HepG2 (cell line): ENCODE results near the gene MRPL54. TPM values are rescaled to one million over a fixed set of nuclear protein-coding genes. Genes with fewer than 3 reads are reported as not detected.

Experiments
- ARNT2 ChIP-seq: sonication (generic); formaldehyde crosslinking; IDR thresholded peaks from 2 replicates; pipeline ENCODE4 v1.8.0; 2022; ENCODE audit warnings: mild to moderate bottlenecking, low read depth, missing genetic modification reagents, moderate library complexity
- CBX1 ChIP-seq: IDR thresholded peaks from one replicate; pipeline ENCODE4 v1.6.1; 2016; ENCODE audit warnings: antibody characterized with exemption, low read depth
- CHD4 ChIP-seq: fragments of 200-600 bp; sonication (generic); IDR thresholded peaks from 2 replicates; pipeline ENCODE4 v1.7.0; 2017; ENCODE audit warnings: mild to moderate bottlenecking, low read length, borderline replicate concordance
- GATAD1 ChIP-seq: IDR thresholded peaks from 2 replicates; pipeline ENCODE4 v1.6.1; 2016; ENCODE audit warnings: missing genetic modification reagents, missing compliant biosample characterization
- RAD21 ChIP-seq: fragments of 450-650 bp; formaldehyde crosslinking; IDR thresholded peaks from 2 replicates; pipeline ENCODE4 v1.5.0; 2020; ENCODE audit warnings: mild to moderate bottlenecking
- RAD51 ChIP-seq: fragments of 450-650 bp; IDR thresholded peaks from 2 replicates; pipeline ENCODE4 v1.6.1; 2016; ENCODE audit warnings: borderline replicate concordance
- SIX4 ChIP-seq: sonication (generic); formaldehyde crosslinking; IDR thresholded peaks from 2 replicates; pipeline ENCODE4 v1.4.0; 2020; ENCODE audit warnings: missing genetic modification reagents
- SMYD3 ChIP-seq: sonication (generic); formaldehyde crosslinking; IDR thresholded peaks from 2 replicates; pipeline ENCODE4 v1.8.1; 2023; ENCODE audit warnings: mild to moderate bottlenecking, missing genetic modification reagents
- ZBTB3 ChIP-seq: sonication (generic); formaldehyde crosslinking; IDR thresholded peaks from 2 replicates; pipeline ENCODE4 v1.4.0; 2020; ENCODE audit warnings: low read depth, mild to moderate bottlenecking, moderate library complexity, missing genetic modification reagents, borderline replicate concordance
- ZBTB7B ChIP-seq: sonication (generic); formaldehyde crosslinking; IDR thresholded peaks from 2 replicates; pipeline ENCODE4 v1.4.0; 2020; ENCODE audit warnings: missing genetic modification reagents
- ZNF121 ChIP-seq: sonication (generic); formaldehyde crosslinking; IDR thresholded peaks from 2 replicates; pipeline ENCODE4 v1.5.0; 2020; ENCODE audit warnings: mild to moderate bottlenecking, missing genetic modification reagents
- ZNF160 ChIP-seq: sonication (generic); formaldehyde crosslinking; IDR thresholded peaks from 2 replicates; pipeline ENCODE4 v1.8.0; 2022; ENCODE audit warnings: mild to moderate bottlenecking, inconsistent platforms, missing genetic modification reagents
- ZNF205 ChIP-seq: IDR thresholded peaks from 2 replicates; pipeline ENCODE4 v1.6.1; 2018; ENCODE audit warnings: missing biosample characterization, missing genetic modification reagents
- ZNF343 ChIP-seq: sonication (generic); formaldehyde crosslinking; IDR thresholded peaks from 2 replicates; pipeline ENCODE4 v1.4.0; 2020; ENCODE audit warnings: mild to moderate bottlenecking, missing genetic modification reagents
- ZNF563 ChIP-seq: sonication (generic); formaldehyde crosslinking; IDR thresholded peaks from 2 replicates; pipeline ENCODE4 v1.8.0; 2022; ENCODE audit warnings: mild to moderate bottlenecking, moderate library complexity, missing genetic modification reagents
- polyA plus RNA-seq, 8 experiments: library from polyadenylated mRNA; depleted of rRNA in 3 of 8; stranded (reverse) in 7 of 8; unstranded in 1 of 8; fragments of >200 nt; fragmentation: Illumina TruSeq in 4 of 8; extraction: Trizol in 4 of 8; gene quantifications; 2 replicates each; pipeline versions ENCODE4 v1.2.1 to v1.2.3, GENCODE V29; 2011 to 2016; ENCODE audit warnings: low read depth in 4 of 8, missing spikeins in 1 of 8, mixed read lengths in 1 of 8; ENCODE audit not compliant: insufficient read depth in 1 of 8
- total RNA-seq, 5 experiments: library from RNA; depleted of rRNA; stranded (reverse); fragments of >200 nt; fragmentation: Illumina TruSeq; extraction: Trizol; gene quantifications; 2 replicates each; pipeline ENCODE4 v1.2.3, GENCODE V29; 2016; ENCODE audit warnings: low read depth in 1 of 5
- TF ChIP-seq, protein P1 (sequence below): sonication (generic); formaldehyde crosslinking; IDR thresholded peaks from 2 replicates; pipeline ENCODE4 v1.5.0; 2020; ENCODE audit warnings: mild to moderate bottlenecking, missing genetic modification reagents
- TF ChIP-seq, protein P2 (sequence below): sonication (generic); formaldehyde crosslinking; IDR thresholded peaks from 2 replicates; pipeline ENCODE4 v1.5.0; 2020; ENCODE audit warnings: missing genetic modification reagents, mild to moderate bottlenecking, borderline replicate concordance
- TF ChIP-seq, protein P3 (sequence below): sonication (generic); formaldehyde crosslinking; IDR thresholded peaks from 2 replicates; pipeline ENCODE4 v1.4.0; 2020; ENCODE audit warnings: missing genetic modification reagents
- TF ChIP-seq, protein P4 (sequence below): sonication (generic); formaldehyde crosslinking; IDR thresholded peaks from 2 replicates; pipeline ENCODE4 v1.4.0; 2020; ENCODE audit warnings: missing genetic modification reagents, borderline replicate concordance

The MRPL54 gene
- total and polyA plus RNA-seq, 2 of the 13 experiments (the other 11 are each of a cell fraction or from before 2014, with no cell fraction given), result 36.8 to 66.9 TPM

DNA sequence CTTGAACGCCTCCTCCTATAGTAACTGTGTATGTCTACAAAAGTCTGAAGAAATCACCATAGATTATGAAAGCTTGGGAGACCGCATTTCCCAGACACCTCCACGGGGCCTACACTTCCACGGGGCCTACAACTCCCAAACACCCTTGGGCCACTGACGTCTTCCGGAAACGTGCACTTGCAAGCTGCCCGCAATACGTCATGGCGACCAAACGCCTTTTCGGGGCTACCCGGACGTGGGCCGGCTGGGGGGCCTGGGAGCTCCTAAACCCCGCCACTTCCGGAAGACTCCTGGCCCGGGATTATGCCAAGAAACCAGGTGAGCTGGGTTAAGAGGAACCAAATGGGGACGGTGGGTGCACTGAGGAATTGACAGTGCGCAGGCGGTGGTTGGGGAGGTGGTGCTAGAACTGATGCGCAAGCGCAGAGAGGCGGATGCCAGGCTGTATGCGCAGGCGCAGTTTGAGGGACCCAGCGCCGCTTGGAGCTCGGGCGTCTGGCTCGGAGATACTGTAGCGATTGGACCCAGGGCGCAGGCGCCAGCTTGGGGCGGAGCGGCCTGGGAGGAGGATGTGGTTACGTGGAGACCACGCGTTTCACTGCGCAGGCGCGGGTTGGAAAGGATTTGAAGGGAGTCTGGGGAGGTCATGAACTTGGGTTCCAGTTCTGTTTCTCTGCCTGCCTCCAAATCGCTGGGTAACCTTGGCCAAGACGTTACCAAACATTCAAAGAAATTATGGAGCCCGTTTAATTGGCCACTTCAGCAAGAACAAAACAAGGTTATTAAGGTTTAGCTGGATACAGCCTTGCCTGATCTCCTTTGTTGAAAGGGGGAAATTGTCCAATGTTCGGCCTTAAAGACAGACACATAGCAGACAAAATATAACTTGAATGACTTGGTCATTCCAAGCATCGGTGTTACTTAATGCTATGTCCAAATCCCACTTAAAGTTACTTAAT, at the start of gene MRPL54 (continued):
- TF ChIP-seq SMYD3 (CRISPR knock-in tag) (no peak), CHD4 (no peak), ZNF205 (CRISPR knock-in tag) (peak; percentile 13; the same call in 1 of the 2 replicates), RAD51 (no peak), SIX4 (CRISPR knock-in tag) (no peak), ZNF121 (CRISPR knock-in tag) (no peak), ZNF160 (0 out of 2 replicates have a peak, but pooled peaks have one; percentile 43), GATAD1 (CRISPR knock-in tag) (peak; percentile 93), ZNF343 (CRISPR knock-in tag) (no peak), CBX1 (no peak), ZNF563 (CRISPR knock-in tag) (no peak; the same call in 1 of the 2 replicates), ARNT2 (CRISPR knock-in tag) (no peak), ZBTB3 (no peak), RAD21 (CRISPR knock-in tag) (peak; percentile 45; the same call in 1 of the 2 replicates), ZBTB7B (CRISPR knock-in tag) (0 out of 2 replicates have a peak, but pooled peaks have one; percentile 29)
- TF ChIP-seq, protein P1, sequence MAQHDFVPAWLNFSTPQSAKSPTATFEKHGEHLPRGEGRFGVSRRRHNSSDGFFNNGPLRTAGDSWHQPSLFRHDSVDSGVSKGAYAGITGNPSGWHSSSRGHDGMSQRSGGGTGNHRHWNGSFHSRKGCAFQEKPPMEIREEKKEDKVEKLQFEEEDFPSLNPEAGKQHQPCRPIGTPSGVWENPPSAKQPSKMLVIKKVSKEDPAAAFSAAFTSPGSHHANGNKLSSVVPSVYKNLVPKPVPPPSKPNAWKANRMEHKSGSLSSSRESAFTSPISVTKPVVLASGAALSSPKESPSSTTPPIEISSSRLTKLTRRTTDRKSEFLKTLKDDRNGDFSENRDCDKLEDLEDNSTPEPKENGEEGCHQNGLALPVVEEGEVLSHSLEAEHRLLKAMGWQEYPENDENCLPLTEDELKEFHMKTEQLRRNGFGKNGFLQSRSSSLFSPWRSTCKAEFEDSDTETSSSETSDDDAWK (CRISPR knock-in tag), result no peak
- TF ChIP-seq, protein P2, sequence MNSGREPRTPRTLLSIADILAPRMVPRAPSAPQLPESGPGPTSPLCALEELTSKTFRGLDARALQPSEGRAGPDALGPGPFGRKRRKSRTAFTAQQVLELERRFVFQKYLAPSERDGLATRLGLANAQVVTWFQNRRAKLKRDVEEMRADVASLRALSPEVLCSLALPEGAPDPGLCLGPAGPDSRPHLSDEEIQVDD, result no peak
- TF ChIP-seq, protein P3, sequence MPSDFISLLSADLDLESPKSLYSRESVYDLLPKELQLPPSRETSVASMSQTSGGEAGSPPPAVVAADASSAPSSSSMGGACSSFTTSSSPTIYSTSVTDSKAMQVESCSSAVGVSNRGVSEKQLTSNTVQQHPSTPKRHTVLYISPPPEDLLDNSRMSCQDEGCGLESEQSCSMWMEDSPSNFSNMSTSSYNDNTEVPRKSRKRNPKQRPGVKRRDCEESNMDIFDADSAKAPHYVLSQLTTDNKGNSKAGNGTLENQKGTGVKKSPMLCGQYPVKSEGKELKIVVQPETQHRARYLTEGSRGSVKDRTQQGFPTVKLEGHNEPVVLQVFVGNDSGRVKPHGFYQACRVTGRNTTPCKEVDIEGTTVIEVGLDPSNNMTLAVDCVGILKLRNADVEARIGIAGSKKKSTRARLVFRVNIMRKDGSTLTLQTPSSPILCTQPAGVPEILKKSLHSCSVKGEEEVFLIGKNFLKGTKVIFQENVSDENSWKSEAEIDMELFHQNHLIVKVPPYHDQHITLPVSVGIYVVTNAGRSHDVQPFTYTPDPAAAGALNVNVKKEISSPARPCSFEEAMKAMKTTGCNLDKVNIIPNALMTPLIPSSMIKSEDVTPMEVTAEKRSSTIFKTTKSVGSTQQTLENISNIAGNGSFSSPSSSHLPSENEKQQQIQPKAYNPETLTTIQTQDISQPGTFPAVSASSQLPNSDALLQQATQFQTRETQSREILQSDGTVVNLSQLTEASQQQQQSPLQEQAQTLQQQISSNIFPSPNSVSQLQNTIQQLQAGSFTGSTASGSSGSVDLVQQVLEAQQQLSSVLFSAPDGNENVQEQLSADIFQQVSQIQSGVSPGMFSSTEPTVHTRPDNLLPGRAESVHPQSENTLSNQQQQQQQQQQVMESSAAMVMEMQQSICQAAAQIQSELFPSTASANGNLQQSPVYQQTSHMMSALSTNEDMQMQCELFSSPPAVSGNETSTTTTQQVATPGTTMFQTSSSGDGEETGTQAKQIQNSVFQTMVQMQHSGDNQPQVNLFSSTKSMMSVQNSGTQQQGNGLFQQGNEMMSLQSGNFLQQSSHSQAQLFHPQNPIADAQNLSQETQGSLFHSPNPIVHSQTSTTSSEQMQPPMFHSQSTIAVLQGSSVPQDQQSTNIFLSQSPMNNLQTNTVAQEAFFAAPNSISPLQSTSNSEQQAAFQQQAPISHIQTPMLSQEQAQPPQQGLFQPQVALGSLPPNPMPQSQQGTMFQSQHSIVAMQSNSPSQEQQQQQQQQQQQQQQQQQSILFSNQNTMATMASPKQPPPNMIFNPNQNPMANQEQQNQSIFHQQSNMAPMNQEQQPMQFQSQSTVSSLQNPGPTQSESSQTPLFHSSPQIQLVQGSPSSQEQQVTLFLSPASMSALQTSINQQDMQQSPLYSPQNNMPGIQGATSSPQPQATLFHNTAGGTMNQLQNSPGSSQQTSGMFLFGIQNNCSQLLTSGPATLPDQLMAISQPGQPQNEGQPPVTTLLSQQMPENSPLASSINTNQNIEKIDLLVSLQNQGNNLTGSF (CRISPR knock-in tag), result no peak
- TF ChIP-seq, protein P4, sequence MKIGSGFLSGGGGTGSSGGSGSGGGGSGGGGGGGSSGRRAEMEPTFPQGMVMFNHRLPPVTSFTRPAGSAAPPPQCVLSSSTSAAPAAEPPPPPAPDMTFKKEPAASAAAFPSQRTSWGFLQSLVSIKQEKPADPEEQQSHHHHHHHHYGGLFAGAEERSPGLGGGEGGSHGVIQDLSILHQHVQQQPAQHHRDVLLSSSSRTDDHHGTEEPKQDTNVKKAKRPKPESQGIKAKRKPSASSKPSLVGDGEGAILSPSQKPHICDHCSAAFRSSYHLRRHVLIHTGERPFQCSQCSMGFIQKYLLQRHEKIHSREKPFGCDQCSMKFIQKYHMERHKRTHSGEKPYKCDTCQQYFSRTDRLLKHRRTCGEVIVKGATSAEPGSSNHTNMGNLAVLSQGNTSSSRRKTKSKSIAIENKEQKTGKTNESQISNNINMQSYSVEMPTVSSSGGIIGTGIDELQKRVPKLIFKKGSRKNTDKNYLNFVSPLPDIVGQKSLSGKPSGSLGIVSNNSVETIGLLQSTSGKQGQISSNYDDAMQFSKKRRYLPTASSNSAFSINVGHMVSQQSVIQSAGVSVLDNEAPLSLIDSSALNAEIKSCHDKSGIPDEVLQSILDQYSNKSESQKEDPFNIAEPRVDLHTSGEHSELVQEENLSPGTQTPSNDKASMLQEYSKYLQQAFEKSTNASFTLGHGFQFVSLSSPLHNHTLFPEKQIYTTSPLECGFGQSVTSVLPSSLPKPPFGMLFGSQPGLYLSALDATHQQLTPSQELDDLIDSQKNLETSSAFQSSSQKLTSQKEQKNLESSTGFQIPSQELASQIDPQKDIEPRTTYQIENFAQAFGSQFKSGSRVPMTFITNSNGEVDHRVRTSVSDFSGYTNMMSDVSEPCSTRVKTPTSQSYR (CRISPR knock-in tag), result no peak
